HEK293T (cell line): ENCODE measurements around the gene IGF1.

Experiments used
- BHLHE40 ChIP-seq: fragments of 450-650 bp; IDR thresholded peaks from 2 replicates; pipeline ENCODE4 v1.6.1; 2016; ENCODE audit warnings: mild to moderate bottlenecking, moderate library complexity, borderline replicate concordance
- FOXM1 ChIP-seq: fragments of 450-650 bp; IDR thresholded peaks from 2 replicates; pipeline ENCODE4 v1.6.1; 2017; ENCODE audit warnings: mild to moderate bottlenecking, borderline replicate concordance
- HDGF ChIP-seq: fragments of 450-650 bp; IDR thresholded peaks from 2 replicates; pipeline ENCODE4 v1.6.1; 2017; ENCODE audit warnings: antibody characterized with exemption, borderline replicate concordance
- PKNOX1 ChIP-seq: fragments of 450-650 bp; IDR thresholded peaks from 2 replicates; pipeline ENCODE4 v1.6.1; 2016
- SUZ12 ChIP-seq: fragments of 450-650 bp; IDR thresholded peaks from 2 replicates; pipeline ENCODE4 v1.6.1; 2016; ENCODE audit warnings: mild to moderate bottlenecking
- ZNF384 ChIP-seq: fragments of 450-650 bp; IDR thresholded peaks from 2 replicates; pipeline ENCODE4 v1.6.1; 2016

DNA sequence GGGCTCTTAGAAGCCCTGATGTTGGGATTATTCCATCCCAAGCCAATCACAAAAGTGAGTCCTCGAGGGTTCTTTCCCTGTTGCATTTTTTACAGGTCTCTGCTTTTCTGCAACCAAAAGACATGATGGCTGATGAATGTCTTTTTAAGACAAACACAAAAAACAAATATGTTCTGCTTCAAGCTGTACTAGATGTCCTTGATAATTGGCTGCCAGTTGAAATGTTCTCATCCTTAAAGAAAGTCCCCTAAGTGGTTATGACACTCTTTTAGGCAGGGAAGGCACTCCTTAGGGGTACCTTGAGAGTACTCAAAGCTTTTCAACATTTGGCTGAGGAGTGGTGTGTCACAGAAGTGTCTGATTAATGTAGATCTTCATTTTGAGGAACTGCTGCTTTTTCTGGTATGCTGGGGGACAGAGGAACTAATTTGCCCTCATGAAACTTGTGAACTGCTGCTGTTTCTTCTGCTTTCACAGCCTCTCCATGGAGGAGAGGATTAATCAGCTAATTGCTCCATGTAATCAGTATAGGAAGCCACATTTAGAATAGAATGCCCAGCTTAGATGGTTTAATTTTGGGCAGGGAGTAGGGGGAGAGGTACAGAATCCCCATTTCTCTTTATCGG is 22.8 kb upstream of the IGF1 start:
- TF ChIP-seq FOXM1 (no peak), BHLHE40 (no peak), HDGF (no peak), SUZ12 (no peak), ZNF384 (no peak), PKNOX1 (no peak)
